Right lobe of liver (tissue), 4 donors: Measurements from ENCODE around the gene NAALADL2.

Experiments used
- POLR2A ChIP-seq: fragments of 450-650 bp; IDR thresholded peaks from one replicate; pipeline ENCODE4 v1.6.1; 2017; ENCODE audit warnings: antibody characterized with exemption, mild to moderate bottlenecking
- TF ChIP-seq, protein P1 (sequence below), 4 donors: fragments of 200-600 bp in 3 of 4; fragments of 450-650 bp in 1 of 4; IDR thresholded peaks; one replicate each; pipeline versions ENCODE4 v1.5.1 to v1.8.0; 2016 to 2022; ENCODE audit warnings: antibody characterized with exemption in 4 of 4, mild to moderate bottlenecking in 2 of 4
- donor health status: DM: no; HTN: no; CAD: no.
- donor health status: DM: no; HTN: no; CAD: no.
- donor health status: DM: no; HTN: yes; CAD: no.

DNA sequence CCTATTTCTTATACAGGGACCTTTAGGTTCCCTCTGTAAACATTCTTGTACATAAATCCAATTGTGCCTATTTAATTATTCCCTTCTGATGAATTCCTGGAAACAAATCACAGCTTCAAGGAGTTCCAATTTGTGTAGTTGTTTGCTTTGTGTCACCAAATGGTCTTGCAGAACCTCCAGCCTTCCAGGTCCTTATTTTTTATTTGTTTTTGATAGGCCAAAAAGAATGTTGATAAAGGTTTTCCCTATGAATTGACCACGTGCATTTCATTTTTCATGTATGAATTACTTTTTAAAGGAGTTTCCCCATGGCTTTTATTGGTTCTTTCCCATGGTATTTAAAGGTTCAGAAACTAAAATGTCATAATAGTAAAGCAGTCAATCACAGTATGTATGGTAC, 243.0 kb downstream of the NAALADL2 start:
- TF ChIP-seq, protein P1, sequence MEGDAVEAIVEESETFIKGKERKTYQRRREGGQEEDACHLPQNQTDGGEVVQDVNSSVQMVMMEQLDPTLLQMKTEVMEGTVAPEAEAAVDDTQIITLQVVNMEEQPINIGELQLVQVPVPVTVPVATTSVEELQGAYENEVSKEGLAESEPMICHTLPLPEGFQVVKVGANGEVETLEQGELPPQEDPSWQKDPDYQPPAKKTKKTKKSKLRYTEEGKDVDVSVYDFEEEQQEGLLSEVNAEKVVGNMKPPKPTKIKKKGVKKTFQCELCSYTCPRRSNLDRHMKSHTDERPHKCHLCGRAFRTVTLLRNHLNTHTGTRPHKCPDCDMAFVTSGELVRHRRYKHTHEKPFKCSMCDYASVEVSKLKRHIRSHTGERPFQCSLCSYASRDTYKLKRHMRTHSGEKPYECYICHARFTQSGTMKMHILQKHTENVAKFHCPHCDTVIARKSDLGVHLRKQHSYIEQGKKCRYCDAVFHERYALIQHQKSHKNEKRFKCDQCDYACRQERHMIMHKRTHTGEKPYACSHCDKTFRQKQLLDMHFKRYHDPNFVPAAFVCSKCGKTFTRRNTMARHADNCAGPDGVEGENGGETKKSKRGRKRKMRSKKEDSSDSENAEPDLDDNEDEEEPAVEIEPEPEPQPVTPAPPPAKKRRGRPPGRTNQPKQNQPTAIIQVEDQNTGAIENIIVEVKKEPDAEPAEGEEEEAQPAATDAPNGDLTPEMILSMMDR (IDR thresholded peaks at IDR 0.05): no peak
- no peak for TF ChIP-seq POLR2A
